HG03025 (cell line): ENCODE measurements around the gene OVCH2.
"Not testable (repeated sequence)": the region's sequence is repeated elsewhere in the genome, so short reads cannot be mapped to it uniquely, and the experiment has no call there.

ENCODE experiments used
- ATAC-seq: cut with Tn5 transposase; IDR thresholded peaks from one replicate; pipeline ENCODE4 v1.9.1; 2021; ENCODE audit warnings: mild to moderate bottlenecking, moderate library complexity; ENCODE audit not compliant: unreplicated experiment, low FRiP score

Gene OVCH2, protein sequence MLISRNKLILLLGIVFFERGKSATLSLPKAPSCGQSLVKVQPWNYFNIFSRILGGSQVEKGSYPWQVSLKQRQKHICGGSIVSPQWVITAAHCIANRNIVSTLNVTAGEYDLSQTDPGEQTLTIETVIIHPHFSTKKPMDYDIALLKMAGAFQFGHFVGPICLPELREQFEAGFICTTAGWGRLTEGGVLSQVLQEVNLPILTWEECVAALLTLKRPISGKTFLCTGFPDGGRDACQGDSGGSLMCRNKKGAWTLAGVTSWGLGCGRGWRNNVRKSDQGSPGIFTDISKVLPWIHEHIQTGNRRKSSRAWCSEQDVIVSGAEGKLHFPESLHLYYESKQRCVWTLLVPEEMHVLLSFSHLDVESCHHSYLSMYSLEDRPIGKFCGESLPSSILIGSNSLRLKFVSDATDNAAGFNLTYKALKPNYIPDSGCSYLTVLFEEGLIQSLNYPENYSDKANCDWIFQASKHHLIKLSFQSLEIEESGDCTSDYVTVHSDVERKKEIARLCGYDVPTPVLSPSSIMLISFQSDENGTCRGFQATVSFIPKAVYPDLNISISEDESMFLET

GRCh38 chr11:7706377-7706776 is at the start of gene OVCH2:
Gene OVCH2 (minus strand): TSS chr11:7706477. CDS start chr11:7706394, 83 bp downstream.
- ATAC-seq = no peak

DNA sequence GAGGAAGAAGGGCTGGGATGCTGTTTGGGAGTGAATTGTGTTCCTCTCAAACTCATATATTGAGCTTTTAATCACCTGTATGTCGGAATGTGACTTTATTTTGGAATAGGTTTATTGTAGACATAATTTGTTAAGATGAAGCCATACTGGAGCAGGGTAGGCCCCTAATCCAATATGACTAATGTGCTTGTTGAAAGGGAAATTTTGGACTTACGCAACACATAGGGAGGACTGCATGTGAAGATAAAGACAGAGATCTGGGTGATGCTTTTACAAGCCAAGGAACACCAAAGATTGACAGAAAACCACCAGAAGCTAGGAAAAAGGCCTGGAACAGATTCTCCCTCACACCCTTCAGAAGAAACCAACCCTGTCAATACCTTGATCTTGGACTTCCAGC is 43.2 kb upstream of the OVCH2 start:
- no peak for ATAC-seq

GRCh38 chr11:7734767-7735166 is 28.5 kb upstream of the OVCH2 start:
- ATAC-seq = not testable (repeated sequence)

- ATAC-seq = no peak
These were observed 8.5 kb upstream of the OVCH2 start for GRCh38 chr11:7714786-7715185.

- no peak for ATAC-seq
These were observed 2.5 kb downstream of the OVCH2 start for GRCh38 chr11:7703740-7704139.

DNA sequence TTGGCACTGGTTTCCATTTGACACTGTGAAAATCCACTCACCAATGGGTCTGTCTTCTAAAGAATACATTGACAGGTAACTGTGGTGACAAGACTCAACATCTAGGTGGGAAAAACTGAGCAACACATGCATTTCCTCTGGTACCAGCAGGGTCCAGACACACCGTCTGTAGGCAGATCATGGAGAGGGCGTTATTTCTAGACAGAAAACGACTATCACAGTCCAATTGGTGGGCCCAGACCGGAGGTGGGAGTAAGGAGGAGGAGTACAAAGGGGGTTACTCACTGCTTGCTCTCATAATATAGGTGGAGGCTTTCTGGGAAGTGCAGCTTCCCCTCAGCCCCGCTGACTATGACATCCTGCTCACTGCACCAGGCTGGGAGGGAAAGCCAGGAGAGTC is 9.9 kb downstream of the OVCH2 start:
- ATAC-seq = no peak

DNA sequence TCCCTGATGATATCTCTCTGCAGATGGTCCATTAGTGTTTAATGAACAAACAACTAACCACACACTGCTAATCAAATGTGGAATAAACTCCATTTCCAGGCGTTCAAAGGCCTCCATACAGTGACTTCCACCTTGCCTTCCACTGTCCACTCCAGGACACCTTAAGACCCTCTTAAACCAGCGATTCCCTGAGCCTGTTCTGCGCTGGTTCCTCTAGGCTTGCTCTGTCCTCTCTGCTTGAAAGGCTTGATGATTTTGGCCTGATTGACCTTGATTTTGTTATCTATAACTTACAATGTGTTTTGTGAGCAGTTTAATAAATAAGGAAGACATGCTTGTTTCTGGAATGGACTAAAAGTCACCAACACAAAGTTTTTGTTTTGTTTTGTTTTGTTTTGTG is 12.0 kb downstream of the OVCH2 start:
- no peak for ATAC-seq

- ATAC-seq = no peak
These were observed 13.9 kb downstream of the OVCH2 start for GRCh38 chr11:7692426-7692825.

DNA sequence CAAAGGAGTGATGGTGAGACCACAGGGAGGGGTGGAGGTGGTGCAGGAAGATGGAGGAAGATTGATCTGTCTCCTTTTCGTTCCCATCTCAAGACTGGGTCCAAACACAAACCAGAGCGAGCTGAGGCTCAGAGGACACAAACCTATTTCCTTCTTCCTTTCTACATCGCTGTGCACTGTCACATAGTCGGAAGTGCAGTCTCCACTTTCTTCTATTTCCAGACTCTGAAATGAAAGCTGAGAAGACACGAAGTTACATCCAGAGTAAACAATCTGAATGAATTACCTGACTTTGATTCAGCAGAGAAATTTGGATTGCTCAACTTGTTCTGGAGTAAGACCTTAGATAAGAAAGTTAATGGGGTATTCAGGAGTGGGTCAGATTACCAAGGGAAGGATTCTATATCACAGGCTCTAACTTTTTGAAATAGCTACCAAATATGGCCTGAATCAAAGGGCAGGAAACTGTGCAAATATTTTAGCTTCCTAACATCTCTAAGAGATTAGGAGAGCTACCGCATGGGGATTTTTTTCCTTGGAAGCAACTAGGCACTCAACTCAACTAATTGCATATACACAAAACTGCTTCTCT is 14.4 kb downstream of the OVCH2 start:
- ATAC-seq = no peak

DNA sequence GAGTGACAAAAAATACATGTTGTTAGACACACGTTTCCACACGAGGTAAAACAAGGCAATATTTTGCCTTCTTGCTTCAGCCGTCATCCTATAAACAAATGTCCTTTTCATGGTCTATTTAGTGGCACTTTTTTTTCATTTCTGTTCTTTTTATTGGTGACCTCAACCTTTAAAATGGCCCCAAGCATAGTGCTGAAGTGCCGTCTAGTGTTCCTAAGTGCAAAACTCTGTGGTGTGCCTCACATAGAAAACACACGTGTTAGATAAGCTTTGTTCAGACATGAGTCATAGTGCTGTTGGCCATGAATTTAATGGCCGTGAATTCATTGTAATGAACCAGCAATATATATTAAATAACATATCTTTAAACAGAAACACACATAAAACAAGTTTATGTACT is 15.6 kb downstream of the OVCH2 start:
- ATAC-seq = no peak

- ATAC-seq = no peak
These were observed 17.0 kb downstream of the OVCH2 start for GRCh38 chr11:7689239-7689638.

DNA sequence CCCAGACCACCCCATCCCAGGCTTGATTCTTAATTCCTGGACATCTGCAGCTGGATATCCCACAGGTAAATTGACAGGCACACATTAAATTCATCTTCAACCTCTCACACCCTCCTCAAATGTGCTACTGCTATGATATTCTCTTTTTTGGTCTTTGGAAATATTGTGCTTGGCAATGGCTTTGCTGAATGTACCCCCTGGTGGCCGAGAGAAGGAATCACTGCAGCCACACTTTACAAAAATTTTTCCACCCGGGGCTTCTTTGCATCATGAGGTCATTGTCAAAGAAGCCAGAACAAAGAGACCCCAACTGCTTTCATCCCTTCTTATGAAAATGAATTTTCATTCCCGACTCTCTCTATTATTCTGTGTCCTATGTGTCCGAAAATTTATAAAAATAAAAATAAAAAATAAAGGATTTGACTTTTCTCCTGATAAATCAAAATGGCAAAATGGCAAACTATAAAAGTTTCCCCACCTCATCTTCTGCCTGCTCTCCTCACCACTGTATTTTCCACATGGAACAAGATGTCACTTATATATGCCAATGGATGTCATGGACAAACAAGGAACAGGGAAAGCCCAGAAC is 17.9 kb downstream of the OVCH2 start:
- ATAC-seq = no peak

DNA sequence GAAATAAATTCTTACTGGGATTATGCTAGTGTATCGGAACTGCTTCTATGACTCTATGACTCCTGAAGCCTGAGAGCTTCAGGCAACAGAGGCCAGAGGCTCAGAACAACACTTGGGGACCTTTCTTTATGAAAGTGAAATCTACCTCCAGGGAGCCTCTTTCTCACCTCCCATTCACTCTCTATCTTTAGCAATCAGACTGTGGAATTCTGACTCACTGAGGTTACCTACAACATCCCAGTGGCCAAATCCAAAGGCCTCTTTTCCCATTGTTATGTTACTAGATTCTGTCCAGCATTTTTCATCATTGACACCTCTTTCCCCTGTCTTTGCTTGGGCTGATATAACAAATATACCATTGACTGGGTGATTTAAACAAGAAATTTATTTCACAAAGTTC is 18.9 kb downstream of the OVCH2 start:
- ATAC-seq = no peak

DNA sequence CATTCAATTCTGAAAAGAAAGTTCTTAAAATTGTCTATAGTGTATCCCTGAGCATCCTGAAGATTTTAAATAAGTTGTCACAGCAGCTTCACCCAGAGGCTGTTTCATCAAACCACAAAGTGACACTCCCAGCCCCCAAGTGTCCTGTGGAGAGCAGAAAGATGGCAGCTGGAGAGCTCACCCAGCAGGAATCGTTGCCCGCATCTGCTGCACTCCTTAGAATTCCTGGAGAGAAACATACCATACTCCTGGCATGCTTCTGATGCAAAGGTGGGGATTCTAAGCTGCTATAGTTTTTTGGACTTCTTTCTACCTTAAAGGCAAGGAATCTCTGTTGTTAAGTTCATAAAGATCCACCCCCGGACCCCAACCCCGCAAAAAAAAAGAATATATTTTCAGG is 19.5 kb downstream of the OVCH2 start:
- ATAC-seq = no peak

DNA sequence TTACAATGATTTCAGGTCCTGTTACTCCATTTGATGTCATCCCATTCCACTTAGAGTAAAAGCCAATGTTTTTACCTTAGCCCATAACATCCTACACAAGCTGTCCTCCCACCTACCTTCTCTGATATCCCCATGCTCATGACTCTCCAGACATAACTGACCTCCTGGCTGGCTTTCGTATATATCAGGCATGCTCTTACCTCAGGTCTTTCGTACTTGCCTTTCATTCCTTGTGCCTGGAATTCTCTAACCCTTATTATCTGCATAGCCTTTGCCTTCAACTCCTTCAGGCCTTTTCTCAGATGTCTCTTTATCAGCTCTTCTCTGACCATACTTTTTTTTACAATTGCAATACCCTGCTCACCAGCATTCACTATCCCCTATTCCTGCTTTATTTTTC is 22.7 kb downstream of the OVCH2 start:
- no peak for ATAC-seq

GRCh38 chr11:7677796-7678201 is 28.5 kb downstream of the OVCH2 start:
- no peak for ATAC-seq

- ATAC-seq = no peak
These were observed 29.2 kb downstream of the OVCH2 start for GRCh38 chr11:7677071-7677470.

- ATAC-seq = no peak
These were observed 30.6 kb downstream of the OVCH2 start for GRCh38 chr11:7675631-7676030.

DNA sequence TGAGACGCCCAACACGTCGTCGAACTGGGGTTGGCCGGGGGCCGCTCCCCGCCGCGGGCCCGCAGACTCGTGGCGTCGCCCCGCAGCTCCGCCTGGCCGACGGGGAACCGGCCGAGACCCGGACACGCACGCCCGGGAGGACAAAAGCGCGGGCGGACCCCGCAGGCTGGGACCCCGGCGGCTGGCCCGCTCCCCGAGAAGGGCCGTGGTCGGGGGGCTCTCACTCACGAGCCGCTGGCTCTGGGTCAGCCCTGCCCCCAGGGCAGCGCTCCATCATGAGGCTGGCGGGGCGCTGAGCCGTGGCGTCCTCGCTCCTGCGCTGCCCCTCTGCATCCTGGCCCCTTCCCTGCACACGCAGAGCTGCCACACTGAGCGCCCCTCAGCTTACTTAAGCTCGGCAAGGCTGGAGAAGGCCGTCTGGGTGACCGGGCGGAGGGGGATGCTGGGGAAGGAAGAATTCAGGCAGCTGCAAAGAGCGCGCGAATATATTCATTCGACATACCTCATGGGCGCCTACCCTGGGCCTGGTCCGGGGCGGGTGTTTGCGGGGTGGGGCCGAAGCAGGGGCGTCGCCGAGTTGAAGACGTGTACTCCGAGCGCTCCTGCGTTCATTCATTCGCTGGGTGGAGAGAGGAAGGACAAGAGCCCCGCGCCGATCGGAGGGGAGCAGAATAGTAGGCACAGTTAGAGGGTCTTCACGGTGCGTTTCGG is 32.4 kb downstream of the OVCH2 start:
- ATAC-seq = peak; percentile 24

GRCh38 chr11:7672960-7673723 is 33.1 kb downstream of the OVCH2 start, which contains the start of gene CYB5R2:
Gene CYB5R2 (minus strand): TSS chr11:7673500. CDS start chr11:7672825, 675 bp downstream.
- ATAC-seq = peak; percentile 57
